ENCODE data around the gene UBFD1.
"Not testable (repeated sequence)": the region's sequence is repeated elsewhere in the genome, so short reads cannot be mapped to it uniquely, and the experiment has no call there.

The UBFD1 gene

GRCh38 chr16:23556881-23557778 lies at the start of gene UBFD1, which contains the start of gene EARS2:
Gene UBFD1, plus strand, starts transcription at chr16:23557727. Its CDS starts 16 bp downstream, at chr16:23557743.
Gene EARS2, minus strand, starts transcription at chr16:23557350. Its CDS starts 7 bp downstream, at chr16:23557343.
- peak; percentile 97 for DNase-seq (ENCODE audit: extremely low spot score)
- CTCF ChIA-PET, result interaction anchor here (0.7 to 5.0 kb wide), 19 partner anchors 8 to 947 kb away, joined by 3 to 34 read pairs (median 4); partner anchors contain the start of genes DCTN5, NDUFAB1 and PALB2
- POLR2A ChIA-PET, result interaction anchor here (0.5 to 1.0 kb wide), 2 partner anchors 52 to 98 kb away, joined by 3 to 4 read pairs; no protein-coding TSS in a partner anchor
- peak; percentile 96 for TF ChIP-seq CTCF (IDR thresholded peaks at IDR 0.05; ENCODE audit: control extremely low read depth, extremely low read depth, low read depth, missing control alignments)

DNA sequence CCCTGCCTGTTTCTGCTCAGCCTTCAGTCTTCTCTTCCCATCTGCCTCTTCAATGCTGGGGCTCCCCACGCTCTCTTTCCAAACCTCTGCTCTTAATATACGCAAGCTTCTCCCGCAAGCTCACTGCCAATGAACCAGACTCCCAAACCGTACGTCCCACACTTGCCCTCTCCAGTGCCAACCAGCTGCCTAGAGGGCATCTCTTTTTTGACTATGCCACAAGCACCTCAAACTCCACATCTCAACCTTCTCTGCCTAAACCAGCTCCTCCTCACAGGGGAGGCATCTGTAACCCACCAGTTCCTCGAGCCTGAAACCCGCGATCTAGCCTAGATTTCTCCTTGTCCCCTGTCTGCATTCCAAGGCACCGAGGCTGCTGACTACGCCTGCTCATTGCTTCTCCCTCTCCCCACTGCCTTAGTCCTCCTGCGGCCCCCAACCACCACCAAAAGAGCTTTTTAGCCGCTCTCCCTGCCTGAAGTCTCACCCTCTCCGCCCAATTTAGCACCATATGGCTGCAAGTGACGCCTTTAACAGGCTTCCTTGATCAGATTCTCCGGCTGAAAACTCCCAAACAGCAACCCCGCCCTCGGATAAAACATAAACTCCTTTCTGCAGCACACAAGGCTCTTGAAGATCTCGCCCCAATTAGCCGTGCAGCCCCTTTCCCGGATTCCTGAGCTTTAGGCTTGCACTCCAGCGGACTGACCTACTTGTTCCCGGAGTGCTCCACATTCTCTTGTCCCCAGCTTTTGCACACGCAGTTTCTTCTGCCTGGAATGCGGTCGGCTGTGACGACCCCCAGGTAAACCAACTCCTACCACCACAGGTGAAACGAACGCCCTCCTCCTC lies 48.7 kb upstream of the UBFD1 start:
- ChIA-PET CTCF (interaction anchor here (1.2 to 2.0 kb wide), 3 partner anchors 8 to 13 kb away, joined by 3 to 5 read pairs (median 3); no protein-coding TSS in a partner anchor), POLR2A (interaction anchor here (0.6 kb wide), 1 partner anchor 9 kb away, joined by 3 read pairs; no protein-coding TSS in a partner anchor)
- no peak for TF ChIP-seq CTCF (IDR thresholded peaks at IDR 0.05; ENCODE audit: control extremely low read depth, extremely low read depth, low read depth, missing control alignments)
- no peak for DNase-seq (ENCODE audit: extremely low spot score)

GRCh38 chr16:23509441-23509754 lies 48.1 kb upstream of the UBFD1 start:
- no peak for DNase-seq (ENCODE audit: extremely low spot score)

GRCh38 chr16:23509782-23510163 lies 47.8 kb upstream of the UBFD1 start:
- ChIA-PET POLR2A (interaction anchor here (1.1 kb wide), 1 partner anchor 10 kb away, joined by 4 read pairs; no protein-coding TSS in a partner anchor), CTCF (interaction anchor here (1.2 kb wide), 1 partner anchor 9 kb away, joined by 3 read pairs; no protein-coding TSS in a partner anchor)
- no peak for DNase-seq (ENCODE audit: extremely low spot score)
- TF ChIP-seq CTCF (IDR thresholded peaks at IDR 0.05; ENCODE audit: control extremely low read depth, extremely low read depth, low read depth, missing control alignments), result no peak

More at GRCh38 chr16:23509441-23509754, 48.1 kb upstream of the UBFD1 start:
- CTCF ChIA-PET, result interaction anchor here (1.2 to 2.0 kb wide), 3 partner anchors 9 to 14 kb away, joined by 3 to 5 read pairs (median 3); no protein-coding TSS in a partner anchor
- TF ChIP-seq CTCF (IDR thresholded peaks at IDR 0.05; ENCODE audit: control extremely low read depth, extremely low read depth, low read depth, missing control alignments), result no peak
- POLR2A ChIA-PET, result no interaction called here

DNA sequence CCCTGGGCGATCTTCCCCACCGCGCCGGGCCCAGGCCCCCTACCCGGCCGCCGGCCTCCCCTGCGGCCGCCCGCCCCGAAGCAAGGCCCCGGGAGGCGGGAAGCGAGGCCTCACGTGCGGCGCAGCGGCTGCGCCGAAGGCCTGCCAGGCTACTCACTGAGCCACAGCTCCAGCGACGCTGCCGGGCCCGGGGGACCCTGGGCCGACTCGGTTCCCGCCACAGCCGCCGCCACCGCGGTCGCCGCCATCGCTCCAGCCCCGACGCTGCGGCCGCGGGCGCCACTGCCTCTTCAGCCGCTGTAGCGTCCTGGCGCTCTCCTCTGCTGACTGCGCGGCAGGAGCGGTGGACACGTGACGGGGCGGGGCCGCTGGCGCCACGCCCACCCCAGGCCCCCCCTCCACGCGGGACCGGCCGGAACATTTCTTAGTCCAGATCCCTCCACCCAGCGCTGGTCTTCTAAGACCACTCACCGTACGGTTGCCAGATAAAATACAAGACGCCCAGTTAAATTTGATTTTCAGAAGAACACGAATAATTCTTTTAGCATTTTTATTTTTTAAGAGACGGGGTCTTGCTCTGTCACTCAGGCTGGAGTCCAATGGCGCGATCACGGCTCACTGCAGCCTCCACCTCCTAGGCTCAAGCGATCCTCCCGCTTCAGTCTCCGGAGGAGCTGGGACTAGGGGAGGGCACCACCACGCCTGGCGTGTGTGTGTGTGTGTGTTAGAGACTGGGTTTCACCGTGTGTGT lies 47.2 kb upstream of the UBFD1 start, which contains the start of gene GGA2:
TSS of gene GGA2 (minus strand) at position 331 of the 751 bp plus-strand sequence. CDS start at position 248, 83 bp downstream.
- peak; percentile 92 for DNase-seq (ENCODE audit: extremely low spot score)
- no peak for TF ChIP-seq CTCF (IDR thresholded peaks at IDR 0.05; ENCODE audit: control extremely low read depth, extremely low read depth, low read depth, missing control alignments)
- POLR2A ChIA-PET, result interaction anchor here (1.1 kb wide), 1 partner anchor 10 kb away, joined by 4 read pairs; no protein-coding TSS in a partner anchor
- CTCF ChIA-PET, result no interaction called here

- CTCF ChIA-PET; DNase-seq (ENCODE audit: extremely low spot score): not testable (repeated sequence)
- POLR2A ChIA-PET, result interaction anchor here (1.1 kb wide), 1 partner anchor 11 kb away, joined by 4 read pairs; no protein-coding TSS in a partner anchor
These were observed 46.6 kb upstream of the UBFD1 start for GRCh38 chr16:23510915-23511270.
